Lung (tissue), 12 donors: ENCODE results near the gene SLC35A1. TPM values are rescaled to one million over a fixed set of nuclear protein-coding genes. Genes with fewer than 3 reads are reported as not detected.
A peak's percentile ranks its signal among the peaks of the same experiment; 100 is the strongest.

ENCODE experiments used
- ATAC-seq: fragments of 200-7000 bp; cut with Tn5 transposase; one replicate; pipeline ENCODE4 v1.9.1; 2020; ENCODE audit warnings: moderate number of reproducible peaks; ENCODE audit not compliant: insufficient read depth, low FRiP score
- DNase-seq, 3 donors: peaks; one replicate each; pipeline ENCODE4 v3.0.0-alpha.2; 2013 to 2017
- H3K27ac ChIP-seq, 2 donors: one replicate each; pipeline ENCODE4 v1.5.1; 2013; ENCODE audit warnings: mild to moderate bottlenecking in 2 of 2, moderate library complexity in 2 of 2, control low read depth in 1 of 2, inconsistent platforms in 1 of 2, low read depth in 1 of 2, low read length in 1 of 2
- H3K27me3 ChIP-seq, 3 donors: one replicate each; pipeline ENCODE4 v1.5.1; 2013; ENCODE audit warnings: low read length in 2 of 3; ENCODE audit not compliant: control insufficient read depth in 3 of 3, insufficient read depth in 3 of 3
- H3K36me3 ChIP-seq, 4 donors: one replicate each; pipeline ENCODE4 v1.5.1; 2013; ENCODE audit warnings: low read length in 4 of 4, mild to moderate bottlenecking in 1 of 4, moderate library complexity in 1 of 4; ENCODE audit not compliant: control insufficient read depth in 4 of 4, insufficient read depth in 4 of 4
- H3K4me1 ChIP-seq, 5 donors: one replicate each; pipeline ENCODE4 v1.5.1; 2013; ENCODE audit warnings: low read length in 5 of 5, mild to moderate bottlenecking in 2 of 5, moderate library complexity in 1 of 5; ENCODE audit not compliant: control insufficient read depth in 5 of 5, insufficient read depth in 5 of 5
- H3K4me3 ChIP-seq: one replicate; pipeline ENCODE4 v1.5.1; 2013; ENCODE audit warnings: mild to moderate bottlenecking, control low read depth, moderate library complexity
- H3K9ac ChIP-seq, 2 donors: one replicate each; pipeline ENCODE4 v1.5.1; 2013; ENCODE audit warnings: low read length in 2 of 2, control low read depth in 1 of 2; ENCODE audit not compliant: insufficient read depth in 1 of 2
- H3K9me3 ChIP-seq, 4 donors: one replicate each; pipeline ENCODE4 v1.5.1; 2013; ENCODE audit warnings: low read length in 3 of 4, mild to moderate bottlenecking in 1 of 4, moderate library complexity in 1 of 4; ENCODE audit not compliant: control insufficient read depth in 4 of 4, insufficient read depth in 3 of 4
- CTCF ChIP-seq: IDR thresholded peaks from 2 replicates; pipeline ENCODE4 v1.5.1; 2012; ENCODE audit warnings: mild to moderate bottlenecking; ENCODE audit errors: control extremely low read depth, extremely low read depth
- WGBS, 2 donors: extraction: QIAGEN DNeasy Blood & Tissue Kit; methylation state at CpG; one replicate each; pipeline ENCODE4 v1.1.7; 2013; 5-methylcytosine and 5-hydroxymethylcytosine counted together
- polyA plus RNA-seq, 2 donors: library from polyadenylated mRNA; stranded (reverse); fragments of 200-250 nt; gene quantifications; one replicate each; pipeline ENCODE4 v1.2.1, GENCODE V29; 2013
- total RNA-seq, 2 donors: library from RNA; depleted of rRNA in 1 of 2; stranded (reverse); fragments of >200 nt in 1 of 2; gene quantifications; one replicate each; pipeline ENCODE4 v1.2.1, GENCODE V29; 2014 to 2021
- donor health status: control.
- donor health status: control.
- donor health status: Bipolar disorder and iron deficiency.
- donor health status: healthy.
- donor health status: DM: yes; HTN: yes; CAD: no.

Gene SLC35A1
- total and polyA plus RNA-seq, 4 donors, result 19.3 to 42.2 (median 27.2) TPM

GRCh38 chr6:87431263-87431662, 41.5 kb upstream of the SLC35A1 start:
- Histone ChIP-seq H3K4me3 (no peak overlapping the region), H3K9me3 (no peaks in the 10 kb centered on the region), H3K36me3 (no peaks in the 10 kb centered on the region), H3K27ac (no peak overlapping the region), H3K9ac (no peak overlapping the region), H3K27me3 (no peaks in the 10 kb centered on the region), H3K4me1 (no peaks in the 10 kb centered on the region)
- WGBS, 2 donors, result 87 to 93% methylated on average over 5 of the region's 5 CpGs
- no peak for DNase-seq
- TF ChIP-seq CTCF, result no peak
- no peak for ATAC-seq

GRCh38 chr6:87436435-87436834, 36.3 kb upstream of the SLC35A1 start:
- Histone ChIP-seq H3K36me3 (no peaks in the 10 kb centered on the region), H3K9me3 (no peaks in the 10 kb centered on the region), H3K9ac (no peak overlapping the region), H3K27ac (no peak overlapping the region), H3K4me1 (no peaks in the 10 kb centered on the region), H3K27me3 (no peaks in the 10 kb centered on the region), H3K4me3 (no peak overlapping the region)
- WGBS, 2 donors, result 11 to 25% methylated on average over 4 of the region's 4 CpGs
- peak; percentile 76 to 90 (median 80) for DNase-seq
- TF ChIP-seq CTCF, result no peak
- no peak for ATAC-seq

- no peak overlapping the region for H3K4me3 ChIP-seq
- DNase-seq (no peak), ATAC-seq (no peak)
- no peak overlapping the region for H3K9ac ChIP-seq
- WGBS, 2 donors, result 83 to 87% methylated on average over 5 of the region's 5 CpGs
- TF ChIP-seq CTCF, result no peak
- no peaks in the 10 kb centered on the region for H3K9me3 ChIP-seq
- H3K27ac ChIP-seq, result no peak overlapping the region
- H3K36me3 ChIP-seq, result no peaks in the 10 kb centered on the region
- H3K27me3 ChIP-seq, result no peaks in the 10 kb centered on the region
- no peaks in the 10 kb centered on the region for H3K4me1 ChIP-seq
Measured at GRCh38 chr6:87441711-87442110, 31.1 kb upstream of the SLC35A1 start.

GRCh38 chr6:87444362-87444761, 28.4 kb upstream of the SLC35A1 start:
- H3K4me3 ChIP-seq, result no peak overlapping the region
- no peaks in the 10 kb centered on the region for H3K36me3 ChIP-seq
- no peak overlapping the region for H3K27ac ChIP-seq
- no peak for DNase-seq
- H3K4me1 ChIP-seq, result no peaks in the 10 kb centered on the region
- no peaks in the 10 kb centered on the region for H3K27me3 ChIP-seq
- no peak for TF ChIP-seq CTCF
- ATAC-seq, result no peak
- H3K9me3 ChIP-seq, result no peaks in the 10 kb centered on the region
- WGBS, 2 donors, result 95 to 97% methylated on average over 2 of the region's 2 CpGs
- H3K9ac ChIP-seq, result no peak overlapping the region
